Measurements from ENCODE around the gene RPL5. TPM values are rescaled to one million over a fixed set of nuclear protein-coding genes. Genes with fewer than 3 reads are reported as not detected.

RPL5 gene
- total and polyA plus RNA-seq, 2 of the 4 experiments (the other 2 are of a cell fraction), result 1,406 to 1,679 TPM

GRCh38 chr1:92883297-92883696 lies 51.5 kb downstream of the RPL5 start:
- BruUV-seq (replicated peaks), result no TSS peak
- Histone ChIP-seq H3K9me3 (ENCODE audit: control insufficient read depth, insufficient read depth, low read length) (no peaks in the 10 kb centered on the region), H3K79me1 (ENCODE audit: low read depth in 1 of 2, low read length in 2 of 2) (peaks cover 0 to 7% of the 10 kb centered on the region in 2 experiments; a peak in 2 of 4 replicates), H2BK15ac (ENCODE audit: low read depth, low read length) (no peak overlapping the region), H4K5ac (ENCODE audit: low read depth, low read length) (no peak overlapping the region), H3K4me1 (ENCODE audit: control insufficient read depth, insufficient read depth, low read length) (no peaks in the 10 kb centered on the region), H2AFZ (replicated peaks; ENCODE audit: low read length, poor library complexity) (no peak overlapping the region), H3K9me1 (ENCODE audit: insufficient read depth, low read length) (peaks cover 4% of the 10 kb centered on the region; the same call in 1 of the 2 replicates), H3K4me3 (ENCODE audit: insufficient read depth, low read depth, low read length) (no peak overlapping the region), H2AK5ac (ENCODE audit: low read depth, low read length) (no peak overlapping the region), H4K20me1 (ENCODE audit: insufficient read depth, low read length) (0 out of 2 replicates have a peak, but pooled peaks cover 3% of the 10 kb centered on the region), H4K8ac (ENCODE audit: low read depth in 2 of 2, low read length in 2 of 2) (no peak overlapping the region), H2BK120ac (ENCODE audit: low read depth, low read length) (no peak overlapping the region), H2BK20ac (ENCODE audit: low read depth, low read length) (no peak overlapping the region), H4K91ac (ENCODE audit: insufficient read depth, low read depth, low read length) (no peak overlapping the region), H3K27me3 (ENCODE audit: control insufficient read depth, insufficient read depth, low read length) (no peaks in the 10 kb centered on the region), H3K9ac (ENCODE audit: low read depth, low read length) (no peak overlapping the region), H3K4me2 (ENCODE audit: low read depth, low read length) (no peak overlapping the region), H3K56ac (ENCODE audit: extremely low read depth, insufficient read depth, low read length) (no peak overlapping the region), H3K14ac (replicated peaks; ENCODE audit: low read depth, low read length) (no peak overlapping the region; the same call in 1 of the 2 replicates), H3K18ac (ENCODE audit: low read depth, low read length) (no peak overlapping the region), H2AK9ac (replicated peaks; ENCODE audit: low read depth, low read length, poor library complexity) (no peak overlapping the region), H3K36me3 (ENCODE audit: control insufficient read depth, insufficient read depth, low read length) (no peaks in the 10 kb centered on the region), H3K27ac (ENCODE audit: insufficient read depth, low read length) (no peak overlapping the region), H3K4ac (ENCODE audit: low read depth, low read length) (no peak overlapping the region), H3K23ac (ENCODE audit: low read depth, low read length) (no peak overlapping the region; the same call in 1 of the 2 replicates), H2BK5ac (ENCODE audit: low read depth, low read length, poor library complexity, severe bottlenecking) (no peak overlapping the region)
- POLR2A ChIA-PET (ENCODE audit: unreplicated experiment), result no interaction called here
- ATAC-seq (ENCODE audit: low read depth) (no peak), DNase-seq (no peak)
- TF ChIP-seq RCOR1 (IDR thresholded peaks at IDR 0.05; ENCODE audit: insufficient replicate concordance, low read length), result no peak
- TF ChIP-seq MXI1 (IDR thresholded peaks at IDR 0.05; ENCODE audit: borderline replicate concordance, low read depth, low read length), result no peak
- no peak for TF ChIP-seq ELK1 (IDR thresholded peaks at IDR 0.05; ENCODE audit: borderline replicate concordance, low read depth, low read length)
- no peak for TF ChIP-seq BHLHE40 (IDR thresholded peaks at IDR 0.05; ENCODE audit: low read depth, low read length)
- TF ChIP-seq POLR2A (IDR thresholded peaks at IDR 0.05; ENCODE audit: low read depth, low read length), result no peak
- TF ChIP-seq MAFK (IDR thresholded peaks at IDR 0.05; ENCODE audit: low read depth, low read length), result no peak
- no peak for TF ChIP-seq CEBPB (IDR thresholded peaks at IDR 0.05; ENCODE audit: low read depth, low read length)
- TF ChIP-seq CHD1 (IDR thresholded peaks at IDR 0.05; ENCODE audit: low read depth, low read length), result no peak
- no peak for TF ChIP-seq NFE2L2 (IDR thresholded peaks at IDR 0.05; ENCODE audit: low read depth, low read length)
- no peak for TF ChIP-seq MAZ (IDR thresholded peaks at IDR 0.05; ENCODE audit: borderline replicate concordance, low read depth, low read length)
- TF ChIP-seq RFX5 (IDR thresholded peaks at IDR 0.05; ENCODE audit: low read depth, low read length), result no peak
- no peak for TF ChIP-seq CTCF (conservative IDR thresholded peaks at IDR 0.05; ENCODE audit: low read depth, low read length)
- no peak for TF ChIP-seq SMC3 (IDR thresholded peaks at IDR 0.05; ENCODE audit: low read depth, low read length)
- TF ChIP-seq FOS (IDR thresholded peaks at IDR 0.05; ENCODE audit: low read depth, low read length), result no peak
- TF ChIP-seq USF2 (IDR thresholded peaks at IDR 0.05; ENCODE audit: low read depth, low read length), result no peak
- TF ChIP-seq RAD21 (IDR thresholded peaks at IDR 0.05; ENCODE audit: low read length), result no peak
- CTCF ChIA-PET, result interaction anchor here (2.0 kb wide), 1 partner anchor 24 kb away, joined by 7 read pairs; no protein-coding TSS in a partner anchor
- in situ Hi-C loops (cut with MboI; ENCODE audit: low sequenced_read_pairs), result no loop called here
- dilution Hi-C loops (cut with HindIII; ENCODE audit: low sequenced_read_pairs, unreplicated experiment), result no loop called here
- intact Hi-C loops (cut with micrococcal nuclease), result no loop called here

Data from IMR-90 (cell line).